Amniotic stem cell (primary cell): ENCODE results near the gene USO1.
"Not testable (repeated sequence)": the region's sequence is repeated elsewhere in the genome, so short reads cannot be mapped to it uniquely, and the experiment has no call there.

ENCODE experiments used
- DNase-seq: peaks from one replicate; lab custom pipeline; 2025; lab: John Stamatoyannopoulos, UW

USO1 gene

DNA sequence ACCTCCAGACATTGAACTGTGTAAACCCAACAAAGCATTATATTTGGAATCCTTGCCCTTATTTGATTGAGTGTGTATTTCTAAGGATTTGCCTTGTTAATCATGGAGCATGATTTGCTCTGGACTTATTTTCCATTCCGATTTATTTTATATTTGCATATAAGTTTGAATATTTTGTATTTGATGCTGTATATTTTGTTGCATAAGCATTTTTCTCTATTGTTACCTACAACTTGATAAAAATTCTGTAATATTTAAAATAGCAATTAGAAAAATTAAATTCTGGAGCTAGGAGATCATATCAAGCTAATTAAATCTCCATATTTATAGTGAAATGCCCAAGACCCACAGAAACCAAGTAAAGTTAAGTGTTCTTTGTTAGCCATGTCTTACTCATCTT lies 47.2 kb downstream of the USO1 start:
- no peak for DNase-seq

DNA sequence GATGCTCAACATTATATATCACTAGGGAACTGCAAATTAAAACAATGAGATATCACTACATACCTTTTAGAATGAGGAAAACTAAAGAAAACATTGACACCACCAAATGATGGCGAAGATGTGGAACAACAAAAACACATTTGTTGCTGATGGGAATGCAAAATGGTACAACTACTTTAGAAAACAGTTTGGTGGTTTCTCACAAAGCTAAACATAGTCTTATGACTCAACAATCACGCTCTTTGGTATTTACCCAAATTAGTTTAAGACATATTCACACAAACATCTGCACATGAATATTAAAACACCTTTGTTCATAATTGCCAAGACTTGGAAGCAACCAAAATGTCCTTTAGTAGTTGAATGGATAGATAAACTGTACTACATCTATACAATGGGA lies 53.2 kb downstream of the USO1 start:
- no peak for DNase-seq

DNA sequence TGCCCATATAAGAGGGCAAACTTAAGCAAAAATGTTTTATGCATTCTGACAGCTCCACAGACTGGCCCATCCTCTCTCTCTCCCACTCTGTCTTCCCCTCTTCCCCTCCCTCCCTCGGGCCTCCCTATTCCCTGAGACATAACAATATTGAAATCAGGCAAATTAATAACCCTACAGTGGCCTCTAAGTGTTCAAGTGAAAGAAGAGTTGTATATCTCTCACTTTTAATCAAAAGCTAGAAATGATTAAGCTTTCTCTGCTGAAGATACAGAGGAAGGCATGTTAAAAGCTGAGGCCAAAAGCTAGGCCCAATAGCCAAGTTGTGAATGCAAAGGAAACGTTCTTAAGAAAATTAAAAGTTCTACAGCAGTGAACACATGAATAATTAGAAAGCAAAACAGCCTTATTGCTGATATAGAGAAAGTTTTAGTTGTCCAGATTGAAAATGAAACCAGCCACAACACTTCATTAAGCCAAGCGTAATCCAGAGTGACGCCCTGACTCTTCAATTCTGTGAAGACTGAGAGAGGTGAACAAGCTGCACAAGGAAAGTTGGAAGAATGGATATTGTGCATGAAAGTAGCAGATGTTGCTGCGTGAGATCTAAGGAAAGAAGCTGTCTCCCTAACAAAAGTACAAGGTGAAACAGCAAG lies 54.9 kb downstream of the USO1 start:
- no peak for DNase-seq

DNA sequence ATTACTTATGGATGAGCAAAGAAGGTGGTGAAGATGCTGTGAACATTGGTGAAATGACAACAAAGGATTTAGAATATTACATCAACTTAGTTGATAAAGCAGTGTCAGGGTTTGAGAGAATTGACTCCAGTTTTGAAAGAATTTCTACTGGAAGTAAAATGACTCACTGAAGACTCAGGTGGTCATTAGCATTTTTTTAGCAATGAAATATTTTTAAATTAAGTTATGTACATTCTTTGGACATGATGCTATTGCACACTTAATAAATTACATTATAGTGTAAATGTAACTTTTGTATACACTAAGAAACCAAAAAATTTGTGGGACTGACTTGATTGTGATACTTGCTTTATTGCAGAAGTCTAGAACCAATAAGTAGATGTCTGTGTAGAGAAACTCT lies 56.9 kb downstream of the USO1 start:
- no peak for DNase-seq

DNA sequence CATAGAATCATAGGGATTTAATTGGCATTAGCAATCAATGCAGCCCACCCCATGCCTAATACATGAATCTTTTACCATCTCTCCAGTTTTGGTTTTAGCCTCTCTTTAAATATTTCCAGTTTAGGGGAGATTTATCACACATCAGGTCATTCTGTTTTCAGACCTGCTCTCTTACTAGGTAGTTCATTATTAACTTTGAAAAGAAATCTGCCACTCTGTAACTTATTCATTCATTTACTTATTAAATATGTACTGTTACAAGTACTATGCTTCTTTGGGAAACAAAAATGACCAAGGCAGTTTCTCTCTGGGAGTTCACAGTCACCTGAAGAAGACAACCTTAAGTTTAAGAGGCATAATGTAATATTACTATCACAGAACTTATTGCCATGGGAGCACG lies 62.1 kb downstream of the USO1 start:
- DNase-seq, result no peak

DNA sequence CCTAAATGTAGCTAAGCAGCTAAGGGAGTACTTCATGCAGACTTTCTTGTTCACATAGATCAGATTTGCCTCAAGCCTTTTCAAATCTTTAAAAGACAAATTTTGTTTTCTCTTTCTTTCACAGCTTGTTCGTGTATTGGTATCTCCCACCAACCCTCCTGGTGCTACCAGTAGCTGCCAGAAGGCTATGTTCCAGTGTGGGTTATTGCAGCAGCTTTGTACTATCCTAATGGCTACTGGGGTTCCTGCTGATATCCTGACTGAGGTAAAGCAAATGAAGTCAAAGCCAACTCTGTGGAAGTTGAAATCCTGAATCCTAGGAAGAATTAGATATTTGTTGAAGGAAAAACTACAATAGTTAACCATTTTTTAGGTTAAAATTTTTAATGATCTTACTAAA lies 62.6 kb downstream of the USO1 start:
- no peak for DNase-seq

DNA sequence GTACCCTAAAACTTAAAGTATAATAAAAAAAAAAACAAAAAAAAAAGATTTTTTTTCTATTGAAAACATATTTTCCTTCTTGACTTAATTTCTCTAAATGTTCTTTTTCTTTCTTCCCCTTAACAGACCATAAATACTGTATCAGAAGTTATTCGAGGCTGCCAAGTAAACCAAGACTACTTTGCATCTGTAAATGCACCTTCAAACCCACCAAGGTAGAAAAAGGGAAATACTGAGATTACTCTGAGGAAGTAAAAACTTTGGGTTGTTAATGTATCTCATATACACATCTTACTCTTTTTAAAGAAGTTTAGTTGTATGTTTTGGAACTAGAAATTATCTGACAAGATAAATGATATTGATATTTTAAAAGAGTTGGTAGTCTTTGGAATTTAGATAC lies 65.6 kb downstream of the USO1 start:
- DNase-seq, result no peak

DNA sequence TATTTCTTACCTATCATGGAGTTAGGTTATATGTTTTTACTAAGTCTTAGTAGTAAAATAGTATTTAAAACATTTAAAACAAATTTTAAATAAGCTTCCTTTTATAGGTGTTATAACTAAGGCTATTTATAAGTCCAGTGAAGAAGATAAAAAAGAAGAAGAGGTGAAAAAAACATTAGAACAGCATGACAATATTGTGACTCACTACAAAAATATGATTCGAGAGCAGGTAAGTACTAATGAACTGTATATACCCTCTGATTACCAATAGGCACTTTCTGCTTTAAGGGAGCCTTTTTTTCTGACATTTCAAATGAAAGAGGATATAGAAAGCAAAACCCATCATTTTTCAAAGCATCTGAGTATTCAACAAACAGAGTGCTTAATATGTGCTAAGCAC lies 76.6 kb downstream of the USO1 start:
- DNase-seq, result no peak

DNA sequence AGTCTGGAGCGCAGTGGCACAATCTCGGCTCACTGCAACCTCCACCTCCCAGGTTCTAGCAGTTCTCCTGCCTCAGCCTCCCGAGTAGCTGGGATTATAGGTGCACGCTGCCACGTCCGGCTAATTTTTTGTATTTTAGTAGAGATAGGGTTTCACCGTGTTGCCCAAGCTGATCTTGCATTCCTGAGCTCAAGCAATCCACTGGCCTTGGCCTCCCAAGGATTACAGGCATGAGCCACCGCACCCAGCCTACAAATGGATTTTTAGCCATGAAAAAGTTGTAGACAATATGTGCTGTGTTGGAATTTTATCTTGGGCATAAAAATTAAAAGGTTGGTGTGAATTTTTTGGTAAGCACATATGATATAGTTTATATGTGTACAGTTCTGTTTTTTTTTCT lies 81.7 kb downstream of the USO1 start:
- DNase-seq, result not testable (repeated sequence)

DNA sequence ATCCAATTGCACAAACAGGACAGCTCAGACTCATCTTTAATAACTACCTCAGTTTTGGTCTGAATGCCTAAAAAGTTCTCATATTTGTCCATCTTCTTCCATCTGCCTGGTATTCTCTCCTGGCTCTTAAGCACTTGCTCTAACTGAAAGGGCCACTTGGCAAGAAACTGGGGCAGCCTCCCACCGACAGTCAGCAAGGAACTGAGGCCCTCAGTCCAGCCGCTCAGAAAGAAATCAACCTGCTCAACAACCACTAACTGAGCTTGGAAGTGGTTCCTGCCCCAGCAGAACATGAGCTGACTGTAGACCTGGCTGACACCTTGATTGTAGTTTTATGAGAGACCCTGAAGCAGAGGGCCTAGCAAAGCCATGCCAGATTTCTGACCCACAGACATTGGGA lies 93.5 kb downstream of the USO1 start:
- no peak for DNase-seq

DNA sequence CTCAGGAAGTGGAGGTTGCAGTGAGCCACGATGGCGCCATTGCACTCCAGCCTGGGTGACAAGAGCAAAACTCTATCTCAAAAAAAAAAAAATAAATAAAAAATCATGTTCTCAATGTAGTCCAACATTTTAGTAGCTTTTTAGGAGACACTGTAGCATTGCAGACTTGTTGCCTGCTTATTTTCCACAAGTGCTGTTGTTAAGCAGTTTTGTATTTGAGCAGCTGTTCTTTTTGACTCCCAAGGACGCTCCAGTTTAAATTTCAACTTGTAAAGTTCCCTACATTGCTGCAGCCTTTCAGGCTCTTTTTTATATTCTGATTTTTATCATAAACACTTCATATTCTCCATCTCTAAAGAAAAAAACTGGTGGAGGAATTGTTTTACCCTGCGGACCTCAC lies 94.7 kb downstream of the USO1 start:
- no peak for DNase-seq

DNA sequence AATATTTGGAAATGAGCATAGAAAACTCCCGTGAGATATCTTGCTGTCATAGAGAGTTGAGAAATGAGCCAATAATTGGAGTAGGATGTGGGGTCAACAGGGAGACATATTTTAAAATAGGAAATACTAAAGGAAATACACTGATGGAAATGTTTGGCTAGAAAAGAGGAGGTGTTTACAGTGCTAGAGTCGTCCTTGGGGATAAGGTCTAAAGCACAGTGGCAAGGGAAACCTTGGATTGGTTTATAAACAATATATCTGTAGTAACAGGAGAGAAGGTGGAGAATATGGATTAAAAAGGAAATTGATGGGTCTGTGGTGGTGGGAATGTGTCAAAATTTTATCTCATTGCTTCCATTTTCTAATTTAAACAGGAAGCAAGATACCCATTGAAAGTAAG lies 95.8 kb downstream of the USO1 start:
- DNase-seq, result no peak

DNA sequence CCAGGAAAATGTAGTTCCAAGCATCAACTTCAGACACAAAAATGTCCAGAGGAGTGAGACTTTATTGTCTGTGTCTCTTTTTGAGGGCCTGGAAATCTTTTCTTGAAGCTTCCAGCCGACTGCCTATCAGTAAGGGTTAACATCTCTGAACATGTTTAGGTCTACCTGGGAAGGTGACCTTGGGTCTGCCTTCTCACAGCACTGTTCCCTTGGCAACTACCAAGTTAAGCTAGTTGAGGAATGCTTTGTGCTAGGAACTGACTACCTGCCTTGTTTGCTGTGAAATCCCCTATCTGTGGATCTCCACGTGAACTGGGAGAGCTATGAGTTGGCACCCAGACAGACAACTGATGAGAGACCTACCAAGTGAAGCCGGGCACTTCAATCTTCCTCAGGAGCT lies 96.3 kb downstream of the USO1 start:
- DNase-seq, result no peak

DNA sequence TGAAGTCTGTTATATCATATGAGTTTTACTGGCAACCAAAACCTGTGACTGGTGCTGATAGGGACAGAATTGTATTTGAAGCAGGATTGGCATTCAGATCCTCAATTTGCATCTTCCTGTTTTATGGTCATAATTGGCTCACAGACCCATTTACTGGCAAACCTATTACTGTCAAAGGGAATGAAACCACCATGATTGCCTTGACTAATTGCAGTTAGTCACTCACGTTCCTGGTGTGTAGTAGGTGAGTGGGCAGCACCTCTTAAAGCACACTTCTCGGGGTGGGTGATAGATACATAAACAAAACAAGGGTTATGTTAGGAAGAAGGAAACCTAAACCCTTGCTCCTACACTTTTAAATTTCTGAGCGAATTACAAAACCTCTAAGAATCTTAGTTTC lies 96.8 kb downstream of the USO1 start:
- DNase-seq, result no peak

DNA sequence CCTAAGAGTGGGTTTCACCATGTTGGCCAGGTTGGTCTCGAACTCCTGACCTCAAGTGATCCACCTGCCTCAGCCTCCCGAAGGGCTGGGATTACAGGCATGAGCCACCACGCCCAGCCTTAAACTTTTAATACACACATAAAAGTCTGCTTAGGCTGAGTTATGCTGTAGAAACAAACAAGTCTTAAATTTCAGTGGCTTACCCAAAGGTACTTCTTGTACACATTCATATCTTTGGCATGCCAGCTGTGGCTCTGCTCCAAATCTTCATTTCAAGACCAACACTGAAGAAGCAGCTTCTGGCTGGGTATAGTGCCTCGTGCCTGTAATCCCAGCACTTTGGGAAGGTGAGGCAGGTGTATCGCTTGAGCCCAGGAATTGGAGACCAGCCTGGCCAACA lies 97.6 kb downstream of the USO1 start:
- DNase-seq, result no peak

DNA sequence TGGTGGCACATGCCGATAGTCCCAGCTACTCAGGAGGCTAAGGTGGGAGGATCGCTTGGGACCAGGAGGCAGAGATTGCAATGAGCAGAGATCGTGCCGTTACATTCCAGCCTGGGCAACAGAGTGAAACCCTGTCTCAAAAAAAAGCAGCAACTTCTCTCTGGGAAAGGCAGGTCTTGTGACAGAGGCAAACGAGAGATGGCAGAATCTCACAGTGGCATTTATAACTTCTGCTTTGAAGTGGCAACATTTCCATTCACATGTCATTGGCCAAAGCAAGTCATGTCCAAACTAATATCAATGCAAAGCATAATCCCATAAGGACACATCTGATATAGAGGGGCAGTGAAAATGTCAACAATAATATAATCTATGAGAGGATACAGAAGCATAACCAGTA lies 98.0 kb downstream of the USO1 start:
- no peak for DNase-seq

DNA sequence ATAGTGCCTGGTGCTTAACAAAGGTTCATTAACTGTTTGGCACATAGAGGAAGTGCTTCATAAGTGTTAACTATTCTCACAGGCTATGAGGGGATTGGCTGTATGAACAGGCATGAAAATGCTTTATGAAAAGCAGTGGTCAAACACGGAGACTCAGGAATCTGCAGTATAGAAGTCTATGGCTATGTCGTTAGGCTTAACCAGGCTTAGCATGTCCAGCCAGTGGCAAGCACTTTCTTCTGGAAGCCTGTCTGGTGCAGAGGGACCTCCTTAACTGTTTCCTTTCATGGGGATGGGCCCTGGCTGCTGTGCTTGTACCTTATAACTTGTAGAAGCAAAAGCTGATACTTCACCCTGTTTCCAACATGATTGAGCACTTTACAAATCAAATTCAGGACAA lies 99.4 kb downstream of the USO1 start:
- DNase-seq, result no peak

DNA sequence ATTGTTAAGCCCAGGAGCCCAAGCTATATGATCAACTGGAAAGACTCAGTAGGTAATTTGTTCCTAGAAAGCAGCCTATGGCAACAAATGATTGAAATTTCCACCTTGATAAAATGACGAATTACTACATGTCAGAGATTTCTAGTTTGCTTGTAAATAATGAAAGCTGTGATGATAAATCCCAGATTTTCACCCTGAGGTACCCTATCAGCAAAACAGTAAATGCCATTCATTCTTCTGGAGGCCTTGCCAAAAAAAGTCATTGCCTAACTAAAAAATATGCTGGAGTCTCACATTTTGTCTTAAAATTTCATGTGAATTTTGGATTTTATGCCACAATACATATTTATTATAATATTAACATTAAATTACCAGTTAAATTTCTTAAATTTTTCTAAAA lies 106.5 kb downstream of the USO1 start:
- no peak for DNase-seq

DNA sequence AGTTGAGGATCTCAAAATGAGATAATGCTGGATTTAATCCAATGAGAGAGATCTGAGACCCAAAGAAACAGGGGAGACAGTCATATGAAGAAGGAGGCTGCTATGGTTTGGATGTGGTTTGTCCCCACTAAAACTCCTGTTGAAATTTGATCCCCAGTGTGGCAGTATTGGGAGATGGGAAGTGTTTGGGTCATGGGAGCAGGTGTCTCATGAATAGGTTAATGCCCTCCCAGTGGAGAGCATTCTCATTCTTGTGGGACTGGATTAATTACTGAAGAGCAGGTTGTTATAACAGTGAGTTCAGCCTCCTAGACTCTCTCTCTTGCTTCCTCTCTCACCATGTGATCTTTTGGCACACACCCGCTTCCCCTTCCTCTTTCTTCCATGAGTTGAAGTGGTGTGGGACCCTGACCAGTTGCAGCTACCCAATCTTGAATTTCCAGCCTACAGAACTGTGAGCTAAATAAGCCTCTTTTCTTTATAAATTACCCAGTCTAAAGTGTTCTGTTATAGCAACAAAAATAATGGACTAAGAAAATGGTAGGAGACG lies 107.6 kb downstream of the USO1 start:
- no peak for DNase-seq

DNA sequence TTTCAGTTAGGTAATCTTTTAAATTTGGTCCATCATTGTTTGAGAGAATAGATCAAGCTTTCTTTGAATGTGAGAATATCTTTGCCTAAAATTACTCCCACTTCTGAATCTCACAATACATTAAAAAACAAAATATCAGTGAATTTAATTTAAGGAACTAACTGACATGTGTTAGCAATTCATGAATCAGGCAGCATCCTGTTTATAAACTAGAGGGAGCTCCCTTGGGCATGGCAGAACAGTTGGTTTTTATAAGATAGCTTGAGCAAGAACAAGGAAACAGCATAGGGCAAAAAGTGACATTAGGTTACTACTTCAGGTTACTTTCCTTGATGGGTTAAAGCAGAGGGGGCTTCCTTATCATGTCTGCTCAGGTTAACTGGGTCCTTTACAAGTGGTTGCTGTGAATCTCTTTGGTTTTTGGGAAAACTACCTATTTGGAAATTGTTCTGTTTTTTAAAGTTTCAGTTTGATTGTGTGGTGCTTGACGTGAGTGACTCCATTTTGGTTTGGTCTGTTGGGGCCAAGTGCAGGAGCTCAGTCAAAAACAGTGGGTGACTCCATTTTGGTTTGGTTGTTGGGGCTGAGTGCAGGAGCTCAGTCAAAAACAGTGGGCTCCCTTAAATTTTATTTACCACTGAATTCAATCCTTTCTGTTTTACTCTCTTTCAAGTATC lies 109.9 kb downstream of the USO1 start:
- no peak for DNase-seq

DNA sequence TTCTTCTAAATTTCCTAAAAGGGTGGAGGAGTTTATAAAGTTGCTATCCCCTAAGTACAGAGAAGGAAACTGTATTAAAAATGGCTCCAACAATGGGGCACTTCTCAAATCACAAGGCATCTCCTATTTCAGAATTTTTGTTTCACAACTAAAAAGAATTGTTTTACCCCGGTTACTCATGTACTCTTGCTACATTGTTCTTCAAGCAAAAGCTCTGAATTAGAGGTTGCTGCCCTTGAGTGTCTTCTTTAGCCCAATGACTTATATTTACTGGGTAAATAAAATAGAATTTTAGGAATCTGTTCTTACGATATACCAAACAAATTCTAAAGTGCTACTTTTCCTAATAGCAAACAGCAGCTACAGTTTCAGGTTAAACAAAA lies 110.4 kb downstream of the USO1 start:
- DNase-seq, result no peak

DNA sequence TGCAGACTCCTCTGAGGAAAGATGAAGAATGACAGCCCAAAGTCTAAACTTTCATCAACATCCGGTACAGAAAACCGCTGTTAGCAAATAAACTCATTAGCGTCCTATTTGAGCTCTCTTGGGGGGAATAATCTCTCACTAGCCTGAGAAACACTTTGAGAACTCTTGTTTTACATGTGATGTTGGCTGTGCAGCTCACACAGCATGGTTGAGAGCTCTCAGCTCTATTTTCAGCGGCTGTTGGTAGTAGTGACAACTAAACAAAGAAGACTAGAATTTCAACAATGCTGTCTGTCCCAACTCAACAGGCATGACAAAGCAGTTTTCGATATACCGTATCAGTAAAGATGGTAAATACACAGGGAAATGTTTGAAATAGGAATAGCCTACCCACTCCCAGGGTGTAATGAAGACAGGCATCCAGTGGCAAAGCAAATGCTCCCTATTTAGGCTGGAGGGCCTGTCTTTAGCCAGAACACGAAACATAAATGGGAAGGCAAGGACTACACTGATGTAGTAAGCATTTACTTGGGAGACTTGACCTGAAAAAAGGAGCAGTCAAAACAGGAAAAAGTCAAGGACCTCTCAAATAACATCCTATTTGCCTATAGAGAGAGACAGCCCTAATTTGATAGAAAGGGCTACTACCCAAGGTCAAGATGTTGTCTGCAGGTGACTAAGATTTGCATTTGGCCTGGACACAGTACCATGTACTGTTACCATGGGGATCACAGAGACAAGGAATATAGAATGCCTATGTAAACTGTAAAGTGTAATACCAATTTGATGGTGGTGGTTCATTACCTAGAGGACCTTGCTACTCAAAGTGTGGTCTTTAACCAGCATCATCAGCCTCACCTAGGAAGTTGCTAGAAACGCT lies 117.5 kb downstream of the USO1 start:
- DNase-seq, result no peak

DNA sequence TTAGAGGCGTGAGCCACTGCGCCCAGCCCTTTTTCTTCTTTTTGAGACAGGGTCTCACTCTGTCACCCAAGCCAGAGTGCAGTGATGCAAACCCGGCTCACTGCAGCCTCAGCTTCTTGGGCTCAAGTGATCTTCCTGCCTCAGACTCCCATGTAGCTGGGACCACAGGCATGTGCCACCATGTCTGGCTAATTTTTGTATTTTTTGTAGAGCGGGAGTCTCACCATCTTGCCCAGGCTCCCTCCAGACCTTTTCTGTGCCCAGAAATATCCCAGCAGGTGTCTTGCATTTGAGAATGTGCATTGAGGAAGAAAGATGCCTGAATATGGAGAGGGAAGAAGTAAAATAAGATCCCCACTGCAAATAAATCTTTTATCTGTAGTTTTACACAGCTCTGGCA lies 119.2 kb downstream of the USO1 start:
- no peak for DNase-seq
